Measurements from ENCODE around the gene CCDC112.

GRCh38 chr5:115309751-115310370 lies 13.4 kb upstream of the CCDC112 start:
- TF ChIP-seq POLR2AphosphoS5 (IDR thresholded peaks at IDR 0.05): no peak
- peak; percentile 23 to 61 (median 56) for TF ChIP-seq CTCF (IDR thresholded peaks at IDR 0.05)
